HEK293 (cell line): ENCODE data around the gene SHROOM1.
A peak's percentile ranks its signal among the peaks of the same experiment; 100 is the strongest.

ENCODE experiments used
- CTCF ChIA-PET: fragments of 350-600 bp; formaldehyde crosslinking; extraction: SDS; loops from one replicate; lab custom pipeline; 2021; ENCODE audit warnings: antibody characterized with exemption; lab: Yijun Ruan, JAX
- POLR2A ChIA-PET: fragments of 300-600 bp; formaldehyde crosslinking; extraction: SDS; loops from one replicate; lab custom pipeline; 2020; ENCODE audit warnings: antibody characterized with exemption, inconsistent platforms; lab: Yijun Ruan, JAX
- H3K27ac ChIP-seq: fragments of 200-500 bp; sonication (Bioruptor generic); 2 replicates; pipeline ENCODE4 v1.5.1; 2014; ENCODE audit warnings: low read depth, low read length, control low read depth, inconsistent platforms; ENCODE audit errors: extremely low read depth
- H3K36me3 ChIP-seq, 2 experiments: fragments of 200-500 bp in 1 of 2; sonication (Bioruptor generic) in 1 of 2; 1 replicate in 1 of 2; 2 replicates in 1 of 2; pipeline ENCODE4 v1.5.1; 2014 to 2017; ENCODE audit warnings: inconsistent platforms in 2 of 2, low read length in 2 of 2; ENCODE audit not compliant: control insufficient read depth in 2 of 2, insufficient read depth in 1 of 2
- H3K4me1 ChIP-seq: fragments of 200-500 bp; sonication (Bioruptor generic); 2 replicates; pipeline ENCODE4 v1.5.1; 2014; ENCODE audit warnings: mild to moderate bottlenecking, low read length, inconsistent platforms; ENCODE audit not compliant: control insufficient read depth, insufficient read depth
- H3K4me3 ChIP-seq: 2 replicates; pipeline ENCODE4 v1.5.1; 2011; ENCODE audit warnings: low read depth, mild to moderate bottlenecking, control low read depth, low read length, moderate library complexity
- H3K9me3 ChIP-seq: fragments of 200-500 bp; sonication (Bioruptor generic); 2 replicates; pipeline ENCODE4 v1.5.1; 2014; ENCODE audit warnings: low read depth, low read length, inconsistent platforms; ENCODE audit not compliant: control insufficient read depth, insufficient read depth
- GLIS1 ChIP-seq: fragments of 450-650 bp; formaldehyde crosslinking; IDR thresholded peaks from 2 replicates; pipeline ENCODE4 v1.5.1; 2016; ENCODE audit warnings: missing biosample characterization, missing genetic modification characterization
- SCRT2 ChIP-seq: fragments of 450-650 bp; formaldehyde crosslinking; IDR thresholded peaks from 2 replicates; pipeline ENCODE4 v1.5.1; 2016; ENCODE audit warnings: missing biosample characterization, missing genetic modification characterization
- SP3 ChIP-seq: fragments of 450-650 bp; formaldehyde crosslinking; IDR thresholded peaks from 2 replicates; pipeline ENCODE4 v1.5.1; 2016; ENCODE audit warnings: missing biosample characterization, missing genetic modification characterization
- SP7 ChIP-seq: fragments of 450-650 bp; formaldehyde crosslinking; IDR thresholded peaks from 2 replicates; pipeline ENCODE4 v1.5.1; 2016; ENCODE audit warnings: missing biosample characterization, missing genetic modification characterization
- ZBTB17 ChIP-seq: fragments of 450-650 bp; formaldehyde crosslinking; IDR thresholded peaks from 2 replicates; pipeline ENCODE4 v1.5.1; 2016; ENCODE audit warnings: missing biosample characterization, missing genetic modification characterization
- ZBTB20 ChIP-seq: fragments of 450-650 bp; formaldehyde crosslinking; IDR thresholded peaks from 2 replicates; pipeline ENCODE4 v1.5.1; 2016; ENCODE audit warnings: missing biosample characterization, missing genetic modification characterization
- ZBTB48 ChIP-seq: fragments of 450-650 bp; formaldehyde crosslinking; IDR thresholded peaks from 2 replicates; pipeline ENCODE4 v1.5.1; 2016; ENCODE audit warnings: missing biosample characterization, missing genetic modification characterization
- ZFP69B ChIP-seq: fragments of 450-650 bp; formaldehyde crosslinking; IDR thresholded peaks from 2 replicates; pipeline ENCODE4 v1.5.1; 2016; ENCODE audit warnings: missing biosample characterization, missing genetic modification characterization
- ZIC2 ChIP-seq: fragments of 450-650 bp; formaldehyde crosslinking; IDR thresholded peaks from 2 replicates; pipeline ENCODE4 v1.5.1; 2016; ENCODE audit warnings: missing biosample characterization, missing genetic modification characterization
- ZNF174 ChIP-seq: fragments of 450-650 bp; formaldehyde crosslinking; IDR thresholded peaks from 2 replicates; pipeline ENCODE4 v1.5.0; 2017; ENCODE audit warnings: missing biosample characterization, mild to moderate bottlenecking, missing genetic modification characterization
- ZNF341 ChIP-seq: fragments of 450-650 bp; formaldehyde crosslinking; IDR thresholded peaks from 2 replicates; pipeline ENCODE4; 2016; ENCODE audit warnings: low read depth, missing biosample characterization, missing genetic modification characterization
- ZNF76 ChIP-seq: fragments of 450-650 bp; formaldehyde crosslinking; IDR thresholded peaks from 2 replicates; pipeline ENCODE4; 2016; ENCODE audit warnings: low read depth, missing biosample characterization, missing genetic modification characterization, borderline replicate concordance
- ZNF777 ChIP-seq: fragments of 450-650 bp; formaldehyde crosslinking; IDR thresholded peaks from 2 replicates; pipeline ENCODE4 v1.5.1; 2017; ENCODE audit warnings: missing biosample characterization, missing genetic modification characterization, borderline replicate concordance
- ZSCAN16 ChIP-seq: fragments of 450-650 bp; formaldehyde crosslinking; IDR thresholded peaks from 2 replicates; pipeline ENCODE4 v1.5.1; 2016; ENCODE audit warnings: missing biosample characterization, missing genetic modification characterization
- TF ChIP-seq, protein P1 (sequence below): fragments of 450-650 bp; formaldehyde crosslinking; IDR thresholded peaks from 2 replicates; pipeline ENCODE4 v1.5.1; 2017; ENCODE audit warnings: missing biosample characterization, missing genetic modification characterization
- TF ChIP-seq, protein P2 (sequence below): fragments of 450-650 bp; formaldehyde crosslinking; IDR thresholded peaks from 2 replicates; pipeline ENCODE4 v1.5.1; 2016; ENCODE audit warnings: missing biosample characterization, missing genetic modification characterization
- TF ChIP-seq, protein P3 (sequence below): fragments of 450-650 bp; formaldehyde crosslinking; IDR thresholded peaks from 2 replicates; pipeline ENCODE4 v1.5.1; 2016; ENCODE audit warnings: missing biosample characterization, missing genetic modification characterization
- TF ChIP-seq, protein P4 (sequence below): fragments of 450-650 bp; formaldehyde crosslinking; IDR thresholded peaks from 2 replicates; pipeline ENCODE4 v1.5.1; 2016; ENCODE audit warnings: missing biosample characterization, missing genetic modification characterization
- TF ChIP-seq, protein P5 (sequence below): fragments of 450-650 bp; formaldehyde crosslinking; IDR thresholded peaks from 2 replicates; pipeline ENCODE4 v1.5.1; 2016; ENCODE audit warnings: missing biosample characterization, missing genetic modification characterization

Gene SHROOM1

DNA sequence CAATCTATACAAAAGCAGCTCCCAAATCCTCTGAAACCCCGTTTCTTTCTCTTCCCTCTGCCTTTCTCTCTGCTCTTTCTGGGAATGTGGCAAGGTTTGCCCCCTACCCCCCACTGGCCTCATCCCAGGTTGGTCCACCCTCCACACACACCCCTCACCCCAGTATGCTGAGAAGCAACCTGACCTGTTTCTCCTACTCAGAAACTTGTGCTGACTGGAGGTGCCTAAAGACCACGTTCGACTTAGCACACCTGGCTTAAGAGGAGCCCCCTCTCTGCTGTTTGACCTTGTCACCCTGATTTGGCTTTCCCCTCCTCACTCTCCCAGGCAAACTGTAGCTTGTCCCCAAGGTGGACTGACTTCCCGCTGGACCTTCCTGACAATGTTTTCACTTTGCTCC lies 52.3 kb downstream of the SHROOM1 start:
- ChIA-PET POLR2A (interaction anchor here (1.1 to 1.4 kb wide), 3 partner anchors 41 to 278 kb away, joined by 3 to 4 read pairs (median 4); partner anchors contain the start of gene KIF3A), CTCF (interaction anchor here (0.8 to 1.0 kb wide), 4 partner anchors 11 to 42 kb away, joined by 3 to 5 read pairs (median 4); no protein-coding TSS in a partner anchor)
- Histone ChIP-seq H3K27ac (no peak overlapping the region), H3K4me3 (no peak overlapping the region), H3K4me1 (no peaks in the 10 kb centered on the region), H3K36me3 (peaks cover 0 to 5% of the 10 kb centered on the region in 2 experiments; a peak in 1 of 3 replicates), H3K9me3 (no peaks in the 10 kb centered on the region)
- TF ChIP-seq ZBTB17, result 0 out of 2 replicates have a peak, but pooled peaks have one; percentile 17
- TF ChIP-seq, protein P1, sequence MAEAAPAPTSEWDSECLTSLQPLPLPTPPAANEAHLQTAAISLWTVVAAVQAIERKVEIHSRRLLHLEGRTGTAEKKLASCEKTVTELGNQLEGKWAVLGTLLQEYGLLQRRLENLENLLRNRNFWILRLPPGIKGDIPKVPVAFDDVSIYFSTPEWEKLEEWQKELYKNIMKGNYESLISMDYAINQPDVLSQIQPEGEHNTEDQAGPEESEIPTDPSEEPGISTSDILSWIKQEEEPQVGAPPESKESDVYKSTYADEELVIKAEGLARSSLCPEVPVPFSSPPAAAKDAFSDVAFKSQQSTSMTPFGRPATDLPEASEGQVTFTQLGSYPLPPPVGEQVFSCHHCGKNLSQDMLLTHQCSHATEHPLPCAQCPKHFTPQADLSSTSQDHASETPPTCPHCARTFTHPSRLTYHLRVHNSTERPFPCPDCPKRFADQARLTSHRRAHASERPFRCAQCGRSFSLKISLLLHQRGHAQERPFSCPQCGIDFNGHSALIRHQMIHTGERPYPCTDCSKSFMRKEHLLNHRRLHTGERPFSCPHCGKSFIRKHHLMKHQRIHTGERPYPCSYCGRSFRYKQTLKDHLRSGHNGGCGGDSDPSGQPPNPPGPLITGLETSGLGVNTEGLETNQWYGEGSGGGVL, result no peak
- TF ChIP-seq, protein P2, sequence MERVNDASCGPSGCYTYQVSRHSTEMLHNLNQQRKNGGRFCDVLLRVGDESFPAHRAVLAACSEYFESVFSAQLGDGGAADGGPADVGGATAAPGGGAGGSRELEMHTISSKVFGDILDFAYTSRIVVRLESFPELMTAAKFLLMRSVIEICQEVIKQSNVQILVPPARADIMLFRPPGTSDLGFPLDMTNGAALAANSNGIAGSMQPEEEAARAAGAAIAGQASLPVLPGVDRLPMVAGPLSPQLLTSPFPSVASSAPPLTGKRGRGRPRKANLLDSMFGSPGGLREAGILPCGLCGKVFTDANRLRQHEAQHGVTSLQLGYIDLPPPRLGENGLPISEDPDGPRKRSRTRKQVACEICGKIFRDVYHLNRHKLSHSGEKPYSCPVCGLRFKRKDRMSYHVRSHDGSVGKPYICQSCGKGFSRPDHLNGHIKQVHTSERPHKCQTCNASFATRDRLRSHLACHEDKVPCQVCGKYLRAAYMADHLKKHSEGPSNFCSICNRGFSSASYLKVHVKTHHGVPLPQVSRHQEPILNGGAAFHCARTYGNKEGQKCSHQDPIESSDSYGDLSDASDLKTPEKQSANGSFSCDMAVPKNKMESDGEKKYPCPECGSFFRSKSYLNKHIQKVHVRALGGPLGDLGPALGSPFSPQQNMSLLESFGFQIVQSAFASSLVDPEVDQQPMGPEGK (tag by site-specific recombination), result 0 out of 2 replicates have a peak, but pooled peaks have one; percentile 14

DNA sequence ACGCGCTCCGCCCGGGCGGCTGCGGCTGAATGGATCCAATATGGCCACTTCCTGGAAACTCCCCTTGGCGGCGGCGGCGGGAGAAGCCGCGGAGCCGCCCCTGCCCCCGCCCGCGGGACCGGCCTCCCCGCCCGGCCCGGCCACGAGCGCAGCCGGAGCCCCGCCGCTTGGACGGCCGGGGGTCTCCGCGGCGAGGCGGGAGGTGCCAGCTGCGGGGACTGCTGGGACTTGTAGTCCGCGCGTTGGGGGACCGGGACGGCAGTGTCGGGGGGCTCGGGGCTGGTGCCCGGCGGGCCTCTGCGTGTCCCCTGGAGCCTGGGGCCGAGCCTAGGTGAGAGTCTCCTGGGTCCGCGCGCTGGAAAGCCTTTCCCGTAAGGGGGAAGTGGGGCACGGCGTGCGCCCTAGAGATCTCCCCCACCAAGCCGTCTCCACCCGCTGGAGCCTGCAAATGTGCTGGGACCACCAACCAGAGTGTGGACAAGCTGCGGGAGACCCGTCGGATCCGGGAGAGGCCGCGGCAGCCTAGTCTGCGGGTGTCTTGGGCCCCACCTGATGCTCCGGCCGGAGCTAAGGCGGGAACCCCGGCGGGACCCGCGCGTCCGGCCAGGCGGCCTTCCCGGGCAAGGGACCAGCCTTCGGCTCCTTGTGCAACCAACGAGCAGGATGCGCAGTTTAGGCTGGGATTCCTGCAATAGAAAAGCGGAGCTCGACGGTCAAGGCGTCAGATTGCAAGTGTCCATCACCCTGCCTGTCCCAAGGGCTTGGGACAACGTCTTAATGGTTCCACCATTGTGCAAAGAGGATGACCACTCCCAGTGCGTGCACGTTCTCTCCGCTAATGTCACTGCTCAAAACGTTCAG lies 53.0 kb downstream of the SHROOM1 start, which contains the start of gene SEPTIN8:
TSS of gene SEPTIN8 (minus strand) at position 31 of the 861 bp plus-strand sequence. CDS start 102 bp downstream, outside the sequence.
- no peaks in the 10 kb centered on the region for H3K9me3 ChIP-seq
- TF ChIP-seq SP7 (tag by site-specific recombination) (0 out of 2 replicates have a peak, but pooled peaks have one; percentile 13), ZNF174 (tag by site-specific recombination) (no peak), ZFP69B (peak; percentile 83), ZIC2 (tag by site-specific recombination) (peak; percentile 61), SP3 (tag by site-specific recombination) (peak; percentile 35; the same call in 1 of the 2 replicates), GLIS1 (tag by site-specific recombination) (peak; percentile 88), ZSCAN16 (no peak), ZNF341 (tag by site-specific recombination) (peak; percentile 67), ZBTB48 (tag by site-specific recombination) (peak; percentile 76), SCRT2 (tag by site-specific recombination) (peak; percentile 93), ZNF777 (tag by site-specific recombination) (peak; percentile 47; the same call in 1 of the 2 replicates), ZNF76 (tag by site-specific recombination) (peak; percentile 89), ZBTB20 (tag by site-specific recombination) (peak; percentile 72)
- TF ChIP-seq, protein P2 (tag by site-specific recombination), result peak; percentile 70
- TF ChIP-seq, protein P3, sequence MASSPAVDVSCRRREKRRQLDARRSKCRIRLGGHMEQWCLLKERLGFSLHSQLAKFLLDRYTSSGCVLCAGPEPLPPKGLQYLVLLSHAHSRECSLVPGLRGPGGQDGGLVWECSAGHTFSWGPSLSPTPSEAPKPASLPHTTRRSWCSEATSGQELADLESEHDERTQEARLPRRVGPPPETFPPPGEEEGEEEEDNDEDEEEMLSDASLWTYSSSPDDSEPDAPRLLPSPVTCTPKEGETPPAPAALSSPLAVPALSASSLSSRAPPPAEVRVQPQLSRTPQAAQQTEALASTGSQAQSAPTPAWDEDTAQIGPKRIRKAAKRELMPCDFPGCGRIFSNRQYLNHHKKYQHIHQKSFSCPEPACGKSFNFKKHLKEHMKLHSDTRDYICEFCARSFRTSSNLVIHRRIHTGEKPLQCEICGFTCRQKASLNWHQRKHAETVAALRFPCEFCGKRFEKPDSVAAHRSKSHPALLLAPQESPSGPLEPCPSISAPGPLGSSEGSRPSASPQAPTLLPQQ (tag by site-specific recombination), result peak; percentile 82
- TF ChIP-seq, protein P4, sequence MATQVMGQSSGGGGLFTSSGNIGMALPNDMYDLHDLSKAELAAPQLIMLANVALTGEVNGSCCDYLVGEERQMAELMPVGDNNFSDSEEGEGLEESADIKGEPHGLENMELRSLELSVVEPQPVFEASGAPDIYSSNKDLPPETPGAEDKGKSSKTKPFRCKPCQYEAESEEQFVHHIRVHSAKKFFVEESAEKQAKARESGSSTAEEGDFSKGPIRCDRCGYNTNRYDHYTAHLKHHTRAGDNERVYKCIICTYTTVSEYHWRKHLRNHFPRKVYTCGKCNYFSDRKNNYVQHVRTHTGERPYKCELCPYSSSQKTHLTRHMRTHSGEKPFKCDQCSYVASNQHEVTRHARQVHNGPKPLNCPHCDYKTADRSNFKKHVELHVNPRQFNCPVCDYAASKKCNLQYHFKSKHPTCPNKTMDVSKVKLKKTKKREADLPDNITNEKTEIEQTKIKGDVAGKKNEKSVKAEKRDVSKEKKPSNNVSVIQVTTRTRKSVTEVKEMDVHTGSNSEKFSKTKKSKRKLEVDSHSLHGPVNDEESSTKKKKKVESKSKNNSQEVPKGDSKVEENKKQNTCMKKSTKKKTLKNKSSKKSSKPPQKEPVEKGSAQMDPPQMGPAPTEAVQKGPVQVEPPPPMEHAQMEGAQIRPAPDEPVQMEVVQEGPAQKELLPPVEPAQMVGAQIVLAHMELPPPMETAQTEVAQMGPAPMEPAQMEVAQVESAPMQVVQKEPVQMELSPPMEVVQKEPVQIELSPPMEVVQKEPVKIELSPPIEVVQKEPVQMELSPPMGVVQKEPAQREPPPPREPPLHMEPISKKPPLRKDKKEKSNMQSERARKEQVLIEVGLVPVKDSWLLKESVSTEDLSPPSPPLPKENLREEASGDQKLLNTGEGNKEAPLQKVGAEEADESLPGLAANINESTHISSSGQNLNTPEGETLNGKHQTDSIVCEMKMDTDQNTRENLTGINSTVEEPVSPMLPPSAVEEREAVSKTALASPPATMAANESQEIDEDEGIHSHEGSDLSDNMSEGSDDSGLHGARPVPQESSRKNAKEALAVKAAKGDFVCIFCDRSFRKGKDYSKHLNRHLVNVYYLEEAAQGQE (tag by site-specific recombination), result no peak
- TF ChIP-seq, protein P5, sequence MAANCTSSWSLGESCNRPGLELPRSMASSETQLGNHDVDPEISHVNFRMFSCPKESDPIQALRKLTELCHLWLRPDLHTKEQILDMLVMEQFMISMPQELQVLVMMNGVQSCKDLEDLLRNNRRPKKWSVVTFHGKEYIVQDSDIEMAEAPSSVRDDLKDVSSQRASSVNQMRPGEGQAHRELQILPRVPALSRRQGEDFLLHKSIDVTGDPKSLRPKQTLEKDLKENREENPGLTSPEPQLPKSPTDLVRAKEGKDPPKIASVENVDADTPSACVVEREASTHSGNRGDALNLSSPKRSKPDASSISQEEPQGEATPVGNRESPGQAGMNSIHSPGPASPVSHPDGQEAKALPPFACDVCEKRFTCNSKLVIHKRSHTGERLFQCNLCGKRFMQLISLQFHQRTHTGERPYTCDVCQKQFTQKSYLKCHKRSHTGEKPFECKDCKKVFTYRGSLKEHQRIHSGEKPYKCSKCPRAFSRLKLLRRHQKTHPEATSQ (tag by site-specific recombination), result no peak

More for the DNA sequence above, 53.0 kb downstream of the SHROOM1 start, which contains the start of gene SEPTIN8:
- ChIA-PET POLR2A (interaction anchor here (1.1 to 1.4 kb wide), 4 partner anchors 10 to 277 kb away, joined by 3 to 4 read pairs (median 4); partner anchors contain the start of gene KIF3A), CTCF (interaction anchor here (0.6 to 1.0 kb wide), 5 partner anchors 10 to 43 kb away, joined by 3 to 5 read pairs (median 3); partner anchors contain the start of gene SOWAHA)
- peak within 1 kb of the TSS; percentile 70 for H3K4me3 ChIP-seq
- H3K4me1 ChIP-seq, result no peaks in the 10 kb centered on the region
- H3K36me3 ChIP-seq, result peaks cover 0 to 5% of the 10 kb centered on the region in 2 experiments; a peak in 1 of 3 replicates
- H3K27ac ChIP-seq, result peak within 1 kb of the TSS; percentile 76
